ENCODE measurements around the gene KRT33A.
"Not testable (repeated sequence)": the region's sequence is repeated elsewhere in the genome, so short reads cannot be mapped to it uniquely, and the experiment has no call there.

DNA sequence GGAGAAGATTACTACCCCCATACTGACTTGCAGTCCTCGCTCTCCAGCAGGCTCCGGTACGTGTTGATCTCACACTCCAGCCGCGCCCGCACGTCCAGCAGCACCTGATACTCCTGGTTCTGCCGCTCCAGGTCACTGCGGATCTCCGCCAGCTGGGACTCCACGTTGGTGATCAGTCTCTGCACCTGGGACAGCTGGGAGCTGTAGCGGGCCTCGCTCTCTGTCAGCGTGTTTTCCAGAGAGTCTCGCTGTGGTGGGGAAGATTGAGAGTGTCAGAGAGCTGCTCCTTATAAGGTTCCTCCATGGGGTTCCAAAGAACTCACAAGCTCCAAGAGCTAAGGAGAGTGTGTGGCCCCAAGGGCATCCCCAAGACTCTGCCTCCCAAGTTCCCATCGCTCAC, 4.2 kb downstream of the KRT33A start:
- not testable (repeated sequence) for TF ChIP-seq POLR2AphosphoS5 (IDR thresholded peaks at IDR 0.05; ENCODE audit: low read depth, low read length); POLR2A (IDR thresholded peaks at IDR 0.05; ENCODE audit: low read depth, low read length); SPI1 (IDR thresholded peaks at IDR 0.05; ENCODE audit: low read depth, low read length); TAF1 (IDR thresholded peaks at IDR 0.05; ENCODE audit: low read depth, low read length); PAX5 (IDR thresholded peaks at IDR 0.05; ENCODE audit: insufficient read depth, low read length, severe bottlenecking); POU2F2 (IDR thresholded peaks at IDR 0.05; ENCODE audit: low read depth, low read length)

All from GM12891 (cell line).